ENCODE measurements around the gene DOK6. TPM values are rescaled to one million over a fixed set of nuclear protein-coding genes. Genes with fewer than 3 reads are reported as not detected.
A peak's percentile ranks its signal among the peaks of the same experiment; 100 is the strongest.

Gene DOK6
- total RNA-seq, 1 experiment from 2014 or later = 6.7 TPM

DNA sequence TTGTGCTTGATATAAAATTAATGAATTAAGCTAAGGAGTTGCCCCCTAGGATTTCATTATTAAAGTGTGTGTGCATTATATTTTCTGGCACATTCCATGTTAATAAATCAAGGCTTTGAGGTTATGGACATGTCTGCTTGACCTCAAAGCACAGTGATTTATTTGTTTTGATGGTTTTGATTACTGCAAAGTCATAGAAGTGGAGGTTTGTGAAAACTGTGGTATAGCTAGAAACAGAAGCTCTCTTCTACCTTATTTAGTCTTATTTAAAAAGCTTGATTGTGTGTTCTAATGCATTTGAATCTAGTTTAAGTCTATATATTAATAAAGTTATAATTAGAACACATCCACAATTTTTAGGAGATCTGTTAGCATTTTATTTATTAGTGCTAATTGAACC, 32.2 kb downstream of the DOK6 start:
- DNase-seq (ENCODE audit: extremely low read depth, low read depth) = no peak

GRCh38 chr18:69435000-69435399, 34.3 kb downstream of the DOK6 start:
- no peak for DNase-seq (ENCODE audit: extremely low read depth, low read depth)

DNA sequence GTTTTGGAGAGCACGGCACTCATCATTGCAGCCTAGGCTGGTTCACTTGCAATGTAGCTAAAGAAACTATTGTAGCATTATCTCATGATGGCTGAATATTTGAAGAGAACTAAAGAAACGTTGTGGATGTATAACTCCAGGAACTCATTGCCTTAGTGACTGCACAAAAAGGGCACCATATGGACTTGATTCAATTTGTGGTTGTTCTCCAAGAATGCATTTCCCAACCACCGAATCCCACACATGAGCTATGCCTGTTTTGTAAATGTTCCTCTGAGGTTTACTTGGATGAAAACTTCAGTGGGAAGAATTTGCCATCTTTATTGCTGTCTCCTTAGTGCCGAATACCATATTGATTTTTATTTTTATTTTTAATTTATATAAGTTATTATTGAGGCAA, 43.5 kb downstream of the DOK6 start:
- DNase-seq (ENCODE audit: extremely low read depth, low read depth) = no peak

GRCh38 chr18:69447886-69448285, 47.2 kb downstream of the DOK6 start:
- DNase-seq (ENCODE audit: extremely low read depth, low read depth) = no peak

GRCh38 chr18:69455125-69455524, 54.4 kb downstream of the DOK6 start:
- no peak for DNase-seq (ENCODE audit: extremely low read depth, low read depth)

DNA sequence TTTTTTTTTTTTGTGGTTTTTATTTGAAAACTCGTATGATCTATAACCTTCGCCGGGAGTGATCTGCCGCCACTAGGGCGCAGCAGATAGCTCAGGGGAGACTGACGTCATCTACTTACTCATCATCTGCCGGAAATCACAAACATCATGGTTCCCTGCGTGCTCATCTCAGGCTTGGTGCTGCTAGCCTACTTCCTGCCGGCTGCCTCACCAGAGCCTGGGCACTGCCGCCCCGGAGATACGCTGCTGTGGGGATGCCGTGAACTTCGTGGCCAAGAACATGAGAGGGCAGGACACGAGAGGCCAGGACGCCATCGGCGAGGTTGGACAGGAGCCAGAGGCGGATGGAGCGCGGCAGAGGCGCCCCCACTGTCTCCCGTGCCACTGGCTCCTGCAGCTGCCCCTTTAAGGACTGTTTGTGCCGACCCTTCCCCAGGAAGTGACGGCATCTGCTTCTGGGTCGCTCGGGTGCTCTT, 68.8 kb downstream of the DOK6 start:
- peak; percentile 30 for DNase-seq (ENCODE audit: extremely low read depth, low read depth)

DNA sequence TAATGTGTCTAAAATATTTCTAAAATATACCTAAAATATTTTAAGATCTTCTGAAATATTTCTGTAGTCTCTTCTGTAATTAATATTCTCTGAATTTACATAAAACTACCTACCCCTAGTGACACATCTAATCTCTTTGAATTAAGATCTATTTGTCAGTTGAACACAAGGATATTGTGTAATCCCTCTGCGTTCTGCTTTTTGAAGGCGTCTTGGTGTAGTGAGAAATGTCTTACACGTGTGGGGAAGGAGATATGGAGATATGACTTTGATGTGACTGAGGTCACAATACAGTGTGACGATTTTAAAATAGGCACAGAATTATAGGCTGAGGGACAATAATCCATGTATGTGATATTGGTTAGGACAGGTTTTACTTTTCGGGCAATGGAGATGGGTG, 79.8 kb downstream of the DOK6 start:
- DNase-seq (ENCODE audit: extremely low read depth, low read depth) = no peak

DNA sequence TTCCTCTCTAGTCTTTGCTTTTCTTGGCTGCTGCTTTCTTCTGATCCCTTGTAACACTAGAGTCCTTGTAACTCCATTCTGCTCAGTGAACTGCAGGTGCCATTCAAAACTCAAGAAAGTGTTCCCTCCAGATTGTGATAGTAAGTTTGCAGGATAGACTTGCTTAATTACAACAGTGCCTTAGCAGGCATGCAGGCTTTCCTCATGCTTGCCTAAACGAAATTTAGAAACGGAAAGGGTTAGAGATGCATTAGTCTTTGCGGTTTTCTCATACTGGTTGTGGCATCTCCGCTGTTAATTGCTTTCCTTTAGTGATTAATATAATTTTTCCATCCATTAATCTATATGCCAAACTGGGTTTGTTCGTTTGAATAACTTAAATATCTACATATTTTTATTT, 82.9 kb downstream of the DOK6 start:
- no peak for DNase-seq (ENCODE audit: extremely low read depth, low read depth)

- DNase-seq (ENCODE audit: extremely low read depth, low read depth) = no peak
Measured at GRCh38 chr18:69484699-69485396, 84.2 kb downstream of the DOK6 start.

GRCh38 chr18:69487488-69488394, 87.1 kb downstream of the DOK6 start:
- no peak for DNase-seq (ENCODE audit: extremely low read depth, low read depth)

DNA sequence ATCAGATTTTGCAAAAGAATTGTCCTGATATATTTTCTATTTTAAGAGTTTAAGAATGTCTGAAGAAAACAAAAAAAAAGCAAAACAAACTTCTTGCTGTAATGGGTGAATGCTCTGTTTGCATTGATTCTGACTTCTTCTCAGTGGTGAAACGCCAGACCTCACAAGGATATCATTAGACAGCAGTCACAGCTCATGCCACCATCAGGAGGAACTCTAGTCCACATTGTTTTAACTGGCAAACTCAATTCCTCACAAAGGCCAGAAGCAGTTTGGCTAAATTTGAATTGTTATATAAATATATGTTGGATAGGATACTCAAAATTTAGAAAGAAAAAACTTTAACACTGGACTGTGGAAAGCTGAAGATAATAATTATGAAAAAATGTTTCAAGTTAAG, 89.4 kb downstream of the DOK6 start:
- no peak for DNase-seq (ENCODE audit: extremely low read depth, low read depth)

DNA sequence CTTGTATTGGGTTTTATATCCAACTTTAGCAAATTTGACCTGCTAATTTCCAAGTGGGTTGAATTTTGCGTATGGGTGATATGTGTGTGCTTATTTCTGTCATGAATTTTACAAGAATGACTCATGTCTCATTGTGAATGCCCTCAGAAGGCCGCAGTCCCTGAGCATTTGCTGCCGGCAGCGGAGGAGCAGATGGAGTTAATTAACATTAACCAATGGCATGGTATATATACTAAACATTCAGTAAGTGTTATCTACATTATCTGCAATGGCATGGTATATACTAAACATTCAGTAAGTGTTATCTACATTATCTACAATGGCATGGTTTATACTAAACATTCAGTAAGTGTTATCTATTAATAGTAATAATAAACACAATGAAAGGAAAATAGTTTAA, 90.1 kb downstream of the DOK6 start:
- peak; percentile 26 for DNase-seq (ENCODE audit: extremely low read depth, low read depth)

GRCh38 chr18:69491576-69491975, 90.9 kb downstream of the DOK6 start:
- no peak for DNase-seq (ENCODE audit: extremely low read depth, low read depth)

- no peak for DNase-seq (ENCODE audit: extremely low read depth, low read depth)
Measured at GRCh38 chr18:69492861-69493260, 92.2 kb downstream of the DOK6 start.

GRCh38 chr18:69494841-69495240, 94.2 kb downstream of the DOK6 start:
- no peak for DNase-seq (ENCODE audit: extremely low read depth, low read depth)

DNA sequence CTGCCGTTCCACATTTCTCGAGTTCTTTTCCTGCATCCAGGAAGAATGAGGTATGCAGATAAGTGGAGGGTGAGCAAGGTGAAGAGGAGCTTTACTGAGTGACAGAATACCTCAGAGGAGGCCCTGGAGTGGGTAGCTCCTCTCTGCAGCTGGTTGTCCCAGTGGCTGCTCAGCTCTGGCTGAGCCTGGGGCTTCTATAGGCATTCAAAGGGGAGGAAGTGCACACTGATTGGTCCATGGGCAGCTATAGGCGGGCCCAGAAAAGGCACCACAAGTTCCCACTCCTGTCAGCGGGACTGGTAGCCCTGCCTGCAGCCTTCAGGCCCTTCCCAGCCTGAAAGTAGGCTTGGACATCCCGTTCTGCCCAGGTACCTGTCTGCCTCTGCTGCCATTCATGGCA, 94.7 kb downstream of the DOK6 start:
- no peak for DNase-seq (ENCODE audit: extremely low read depth, low read depth)

GRCh38 chr18:69495841-69496533, 95.3 kb downstream of the DOK6 start:
- DNase-seq (ENCODE audit: extremely low read depth, low read depth) = no peak

DNA sequence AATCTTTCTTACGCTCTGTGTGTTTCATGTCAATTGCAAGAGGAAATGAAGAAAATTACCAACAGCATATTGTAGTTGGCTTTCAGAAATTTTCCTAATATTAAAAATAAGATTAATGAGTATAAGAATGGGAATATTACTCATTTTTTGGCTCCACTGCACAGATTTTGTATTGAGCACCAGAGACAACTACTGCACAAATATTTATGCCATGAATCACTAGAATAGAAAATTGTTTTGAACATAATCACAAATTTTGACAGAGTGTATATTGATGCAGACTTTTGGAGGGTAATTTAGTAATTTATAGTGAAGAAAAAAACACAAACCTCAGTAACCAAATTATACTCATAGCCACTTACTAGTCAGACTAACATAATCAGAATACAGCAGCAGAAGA, 118.3 kb downstream of the DOK6 start:
- DNase-seq (ENCODE audit: extremely low read depth, low read depth) = no peak

GRCh38 chr18:69523582-69523981, 122.9 kb downstream of the DOK6 start:
- no peak for DNase-seq (ENCODE audit: extremely low read depth, low read depth)

- DNase-seq (ENCODE audit: extremely low read depth, low read depth) = no peak
Measured at GRCh38 chr18:69528435-69528834, 127.7 kb downstream of the DOK6 start.

- no peak for DNase-seq (ENCODE audit: extremely low read depth, low read depth)
Measured at GRCh38 chr18:69529151-69529550, 128.5 kb downstream of the DOK6 start.

Data from NCI-H460 (cell line).